ENCODE measurements around the gene TPBGL. TPM values are rescaled to one million over a fixed set of nuclear protein-coding genes. Genes with fewer than 3 reads are reported as not detected.

The TPBGL gene
- total and polyA plus RNA-seq, 3 donors from 2014 or later: 8.1 to 15.4 (median 10.0) TPM

- Histone ChIP-seq H3K36me3 (ENCODE audit: low read depth, missing control alignments) (no peaks in the 10 kb centered on the region), H3K27ac (no peak overlapping the region), H3K9me3 (no peaks in the 10 kb centered on the region), H3K4me1 (peaks cover 6% of the 10 kb centered on the region), H3K4me3 (no peak overlapping the region), H3K27me3 (no peaks in the 10 kb centered on the region)
- intact Hi-C loops (cut with DNase I; ENCODE audit: low total_unique reads): no loop called here
- 78 to 87% methylated on average over 5 to 17 of the region's 17 CpGs for WGBS, 2 donors
- DNase-seq: no peak
- TF ChIP-seq, protein P1, sequence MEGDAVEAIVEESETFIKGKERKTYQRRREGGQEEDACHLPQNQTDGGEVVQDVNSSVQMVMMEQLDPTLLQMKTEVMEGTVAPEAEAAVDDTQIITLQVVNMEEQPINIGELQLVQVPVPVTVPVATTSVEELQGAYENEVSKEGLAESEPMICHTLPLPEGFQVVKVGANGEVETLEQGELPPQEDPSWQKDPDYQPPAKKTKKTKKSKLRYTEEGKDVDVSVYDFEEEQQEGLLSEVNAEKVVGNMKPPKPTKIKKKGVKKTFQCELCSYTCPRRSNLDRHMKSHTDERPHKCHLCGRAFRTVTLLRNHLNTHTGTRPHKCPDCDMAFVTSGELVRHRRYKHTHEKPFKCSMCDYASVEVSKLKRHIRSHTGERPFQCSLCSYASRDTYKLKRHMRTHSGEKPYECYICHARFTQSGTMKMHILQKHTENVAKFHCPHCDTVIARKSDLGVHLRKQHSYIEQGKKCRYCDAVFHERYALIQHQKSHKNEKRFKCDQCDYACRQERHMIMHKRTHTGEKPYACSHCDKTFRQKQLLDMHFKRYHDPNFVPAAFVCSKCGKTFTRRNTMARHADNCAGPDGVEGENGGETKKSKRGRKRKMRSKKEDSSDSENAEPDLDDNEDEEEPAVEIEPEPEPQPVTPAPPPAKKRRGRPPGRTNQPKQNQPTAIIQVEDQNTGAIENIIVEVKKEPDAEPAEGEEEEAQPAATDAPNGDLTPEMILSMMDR (IDR thresholded peaks at IDR 0.05): no peak
- TF ChIP-seq POLR2A (IDR thresholded peaks at IDR 0.05): no peak
Measured at GRCh38 chr11:75262961-75263852, 22.6 kb downstream of the TPBGL start.

GRCh38 chr11:75263944-75264349, 23.4 kb downstream of the TPBGL start:
- Histone ChIP-seq H3K36me3 (ENCODE audit: low read depth, missing control alignments) (no peaks in the 10 kb centered on the region), H3K9me3 (no peaks in the 10 kb centered on the region), H3K4me3 (no peak overlapping the region), H3K27me3 (no peaks in the 10 kb centered on the region), H3K27ac (no peak overlapping the region), H3K4me1 (peaks cover 6% of the 10 kb centered on the region)
- TF ChIP-seq POLR2A (IDR thresholded peaks at IDR 0.05): no peak
- TF ChIP-seq, protein P1 (IDR thresholded peaks at IDR 0.05): no peak
- no peak for DNase-seq
- WGBS, 2 donors: 94 to 100% methylated on average over 3 to 4 of the region's 4 CpGs
- intact Hi-C loops (cut with DNase I; ENCODE audit: low total_unique reads): no loop called here

GRCh38 chr11:75264356-75264755, 23.8 kb downstream of the TPBGL start:
- no peak overlapping the region for H3K4me3 ChIP-seq
- no peak for TF ChIP-seq POLR2A (IDR thresholded peaks at IDR 0.05)
- TF ChIP-seq, protein P1 (IDR thresholded peaks at IDR 0.05): no peak
- no peaks in the 10 kb centered on the region for H3K36me3 ChIP-seq (ENCODE audit: low read depth, missing control alignments)
- no peaks in the 10 kb centered on the region for H3K9me3 ChIP-seq
- DNase-seq: no peak
- H3K27me3 ChIP-seq: no peaks in the 10 kb centered on the region
- peaks cover 6% of the 10 kb centered on the region for H3K4me1 ChIP-seq
- intact Hi-C loops (cut with DNase I; ENCODE audit: low total_unique reads): no loop called here
- no peak overlapping the region for H3K27ac ChIP-seq

DNA sequence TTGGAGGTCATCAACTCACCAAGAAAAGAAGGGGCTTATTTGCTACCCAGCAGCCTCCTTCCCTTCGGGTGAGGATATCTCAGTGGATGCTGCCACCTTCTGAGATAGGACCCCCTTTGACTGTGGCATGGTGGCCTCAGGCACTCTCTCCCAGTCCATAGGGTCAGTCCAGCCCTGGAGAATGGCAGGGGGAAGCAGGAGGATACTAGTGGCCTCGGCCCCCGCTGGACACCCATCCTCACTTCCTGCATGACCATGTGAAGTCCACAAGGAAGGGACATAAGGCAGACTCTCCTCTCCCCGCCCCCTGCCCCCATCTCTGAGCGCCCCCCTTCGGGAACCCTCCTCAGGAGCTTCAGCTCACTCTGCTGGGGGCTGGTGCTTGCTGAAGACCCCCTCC, 24.4 kb downstream of the TPBGL start:
- Histone ChIP-seq H3K4me1 (peaks cover 6% of the 10 kb centered on the region), H3K9me3 (no peaks in the 10 kb centered on the region), H3K27ac (no peak overlapping the region), H3K27me3 (no peaks in the 10 kb centered on the region), H3K36me3 (ENCODE audit: low read depth, missing control alignments) (no peaks in the 10 kb centered on the region), H3K4me3 (no peak overlapping the region)
- no peak for TF ChIP-seq POLR2A (IDR thresholded peaks at IDR 0.05)
- TF ChIP-seq, protein P1 (IDR thresholded peaks at IDR 0.05): no peak
- WGBS, 2 donors: 85 to 91% methylated on average over 6 of the region's 6 CpGs
- intact Hi-C loops (cut with DNase I; ENCODE audit: low total_unique reads): no loop called here
- DNase-seq: no peak

All from testis (tissue), 3 donors.